Endothelial cell of umbilical vein (primary cell): Measurements from ENCODE around the gene TRIM62.

Source experiments
- EZH2 ChIP-seq: IDR thresholded peaks from 2 replicates; pipeline ENCODE4 v1.6.1; 2012; ENCODE audit warnings: borderline replicate concordance, low read depth, mild to moderate bottlenecking, moderate library complexity, low read length, inconsistent platforms; ENCODE audit not compliant: severe bottlenecking
- MYC ChIP-seq: IDR thresholded peaks from one replicate; pipeline ENCODE4 v1.6.1; 2011; ENCODE audit warnings: mild to moderate bottlenecking, low read depth, low read length
- POLR2A ChIP-seq: IDR thresholded peaks from 2 replicates; pipeline ENCODE4 v1.6.1; 2012; ENCODE audit warnings: low read depth, mild to moderate bottlenecking, control low read depth, low read length
- POLR2AphosphoS5 ChIP-seq: IDR thresholded peaks from 2 replicates; pipeline ENCODE4 v1.6.1; 2012; ENCODE audit warnings: low read depth, mild to moderate bottlenecking, control low read depth, low read length, moderate library complexity; ENCODE audit not compliant: insufficient read depth
- TF ChIP-seq, protein P1 (sequence below), 2 donors: IDR thresholded peaks; 1 replicate in 1 of 2; 2 replicates in 1 of 2; pipeline ENCODE4 v1.5.1; 2011; ENCODE audit warnings: low read length in 2 of 2, mild to moderate bottlenecking in 2 of 2, moderate library complexity in 2 of 2, control low read depth in 1 of 2, inconsistent platforms in 1 of 2, low read depth in 1 of 2; ENCODE audit not compliant: insufficient read depth in 1 of 2; ENCODE audit errors: extremely low read depth in 1 of 2

DNA sequence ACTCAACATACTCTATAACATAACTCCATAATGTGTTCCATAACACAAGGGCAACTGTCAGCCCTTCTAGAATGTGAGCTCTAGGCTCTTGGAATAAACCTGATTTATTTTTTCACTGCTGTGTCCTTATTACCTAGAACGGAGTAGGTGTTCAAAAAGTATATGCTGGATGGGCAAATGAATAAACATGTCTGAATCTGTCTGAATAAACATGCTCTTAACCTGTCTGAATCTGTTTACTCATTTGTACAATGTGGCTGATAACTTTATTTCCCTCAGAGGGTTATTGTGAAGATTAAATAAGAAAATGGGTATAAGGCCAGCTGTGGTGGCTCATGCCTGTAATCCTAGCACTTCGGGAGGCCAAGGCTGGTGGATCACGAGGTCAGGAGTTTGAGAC is 58.6 kb downstream of the TRIM62 start:
- TF ChIP-seq POLR2A (no peak), MYC (no peak), EZH2 (no peak), POLR2AphosphoS5 (no peak)
- TF ChIP-seq, protein P1, sequence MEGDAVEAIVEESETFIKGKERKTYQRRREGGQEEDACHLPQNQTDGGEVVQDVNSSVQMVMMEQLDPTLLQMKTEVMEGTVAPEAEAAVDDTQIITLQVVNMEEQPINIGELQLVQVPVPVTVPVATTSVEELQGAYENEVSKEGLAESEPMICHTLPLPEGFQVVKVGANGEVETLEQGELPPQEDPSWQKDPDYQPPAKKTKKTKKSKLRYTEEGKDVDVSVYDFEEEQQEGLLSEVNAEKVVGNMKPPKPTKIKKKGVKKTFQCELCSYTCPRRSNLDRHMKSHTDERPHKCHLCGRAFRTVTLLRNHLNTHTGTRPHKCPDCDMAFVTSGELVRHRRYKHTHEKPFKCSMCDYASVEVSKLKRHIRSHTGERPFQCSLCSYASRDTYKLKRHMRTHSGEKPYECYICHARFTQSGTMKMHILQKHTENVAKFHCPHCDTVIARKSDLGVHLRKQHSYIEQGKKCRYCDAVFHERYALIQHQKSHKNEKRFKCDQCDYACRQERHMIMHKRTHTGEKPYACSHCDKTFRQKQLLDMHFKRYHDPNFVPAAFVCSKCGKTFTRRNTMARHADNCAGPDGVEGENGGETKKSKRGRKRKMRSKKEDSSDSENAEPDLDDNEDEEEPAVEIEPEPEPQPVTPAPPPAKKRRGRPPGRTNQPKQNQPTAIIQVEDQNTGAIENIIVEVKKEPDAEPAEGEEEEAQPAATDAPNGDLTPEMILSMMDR (IDR thresholded peaks at IDR 0.05; ENCODE audit: extremely low read depth in 1 of 2, insufficient read depth in 1 of 2, low read depth in 1 of 2, low read length in 2 of 2) = no peak
